Fibroblast of gingiva (primary cell): Measurements from ENCODE around the gene CHST12.
"Not testable (repeated sequence)": the region's sequence is repeated elsewhere in the genome, so short reads cannot be mapped to it uniquely, and the experiment has no call there.

Experiments used
- DNase-seq: peaks from one replicate; pipeline ENCODE4 v3.0.0-alpha.2; 2011; ENCODE audit warnings: low read depth

CHST12 gene

GRCh38 chr7:2403718-2404648 lies 572 bp downstream of the CHST12 start:
- no peak for DNase-seq

GRCh38 chr7:2404714-2405119 lies 1.3 kb downstream of the CHST12 start:
- DNase-seq = no peak

- no peak for DNase-seq
Observed at GRCh38 chr7:2405201-2405600, 1.8 kb downstream of the CHST12 start.

- DNase-seq = no peak
Observed at GRCh38 chr7:2405601-2406345, 2.4 kb downstream of the CHST12 start.

GRCh38 chr7:2409745-2410414 lies 6.5 kb downstream of the CHST12 start:
- DNase-seq = no peak

GRCh38 chr7:2411049-2411448 lies 7.6 kb downstream of the CHST12 start:
- no peak for DNase-seq

GRCh38 chr7:2411815-2412586 lies 8.6 kb downstream of the CHST12 start:
- no peak for DNase-seq

- DNase-seq = no peak
Observed at GRCh38 chr7:2412587-2413201, 9.3 kb downstream of the CHST12 start.

- DNase-seq = no peak
Observed at GRCh38 chr7:2416063-2416462, 12.7 kb downstream of the CHST12 start.

GRCh38 chr7:2416650-2417049 lies 13.2 kb downstream of the CHST12 start:
- no peak for DNase-seq

GRCh38 chr7:2417178-2417577 lies 13.8 kb downstream of the CHST12 start:
- not testable (repeated sequence) for DNase-seq

- DNase-seq = peak; percentile 37
Observed at GRCh38 chr7:2417981-2418481, 14.6 kb downstream of the CHST12 start.

- no peak for DNase-seq
Observed at GRCh38 chr7:2420216-2420933, 17.0 kb downstream of the CHST12 start.

- DNase-seq = no peak
Observed at GRCh38 chr7:2421943-2422310, 18.5 kb downstream of the CHST12 start.

- DNase-seq = no peak
Observed at GRCh38 chr7:2425749-2426148, 22.3 kb downstream of the CHST12 start.

- no peak for DNase-seq
Observed at GRCh38 chr7:2431260-2431867, 28.0 kb downstream of the CHST12 start.

GRCh38 chr7:2432910-2433712 lies 29.7 kb downstream of the CHST12 start:
- DNase-seq = no peak

- no peak for DNase-seq
Observed at GRCh38 chr7:2433713-2434550, 30.5 kb downstream of the CHST12 start.
